ENCODE results near the gene DSC1.
A peak's percentile ranks its signal among the peaks of the same experiment; 100 is the strongest.

Gene DSC1

DNA sequence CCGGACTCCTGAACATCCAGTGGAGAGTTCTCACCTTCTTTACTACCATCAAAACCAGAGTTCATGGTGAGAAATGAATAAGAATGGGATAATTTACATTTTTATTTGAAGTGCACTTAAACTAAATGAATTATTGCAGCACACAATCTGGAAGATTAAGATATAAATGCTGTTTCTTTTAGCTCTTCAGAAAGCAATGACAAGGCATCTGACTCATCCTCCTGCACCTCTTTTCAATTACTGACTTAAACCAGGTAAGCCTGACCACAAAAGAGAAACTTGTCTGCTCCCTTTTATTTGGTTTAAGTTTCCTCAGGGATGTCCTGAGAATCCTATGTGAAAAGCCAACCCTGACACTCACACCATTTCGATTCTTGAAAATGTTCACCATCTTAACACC, 59.7 kb downstream of the DSC1 start:
- ChIA-PET POLR2A (no interaction called here), CTCF (interaction anchor here (1.4 to 2.2 kb wide), 3 partner anchors 10 to 57 kb away, joined by 3 to 7 read pairs (median 4); no protein-coding TSS in a partner anchor)
- TF ChIP-seq CTCF (IDR thresholded peaks at IDR 0.05; ENCODE audit: control extremely low read depth, extremely low read depth, low read depth, missing control alignments), result no peak
- DNase-seq (ENCODE audit: extremely low spot score), result no peak

DNA sequence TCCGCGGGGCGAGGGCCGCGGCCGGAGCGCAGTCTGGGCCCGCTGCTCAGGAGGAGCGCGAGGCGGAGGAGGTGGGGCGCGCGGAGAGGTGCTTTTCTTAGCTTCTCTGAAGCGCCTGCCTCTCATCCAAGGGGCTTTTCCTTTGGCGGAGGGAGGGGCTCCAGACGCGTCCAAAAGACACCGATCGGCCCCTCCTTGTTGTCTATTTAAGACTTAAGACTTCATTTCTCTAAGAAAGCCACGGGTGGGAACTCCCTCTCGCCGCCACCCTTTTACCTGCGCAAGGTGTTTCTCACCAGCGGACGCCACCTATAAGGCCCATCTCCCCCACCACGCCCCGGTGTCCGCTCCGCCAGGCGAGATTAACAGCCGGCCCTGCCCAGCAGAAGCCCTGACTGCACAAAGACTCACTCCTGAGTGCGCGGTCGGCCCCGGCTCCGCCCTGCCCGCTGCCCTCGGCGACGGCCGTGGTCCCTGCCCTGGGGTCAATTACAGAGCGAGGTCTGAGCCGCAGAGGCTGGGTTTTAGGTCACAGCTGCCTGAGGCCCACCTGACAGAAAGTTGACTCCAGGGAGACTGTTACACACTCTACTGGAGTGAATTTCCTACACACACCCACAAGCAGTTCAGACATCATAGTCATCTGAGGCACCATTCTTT, 60.5 kb downstream of the DSC1 start, which contains the start of gene DSC2:
TSS of gene DSC2 (minus strand) at position 397 of the 660 bp plus-strand sequence. CDS start 450 bp downstream, outside the sequence.
- DNase-seq (ENCODE audit: extremely low spot score), result peak; percentile 13
- TF ChIP-seq CTCF (IDR thresholded peaks at IDR 0.05; ENCODE audit: control extremely low read depth, extremely low read depth, low read depth, missing control alignments), result no peak
- CTCF ChIA-PET, result interaction anchor here (1.4 kb wide), 2 partner anchors 25 to 58 kb away, joined by 3 to 4 read pairs; no protein-coding TSS in a partner anchor
- POLR2A ChIA-PET, result interaction anchor here (0.6 kb wide), 1 partner anchor 120 kb away, joined by 7 read pairs; no protein-coding TSS in a partner anchor

DNA sequence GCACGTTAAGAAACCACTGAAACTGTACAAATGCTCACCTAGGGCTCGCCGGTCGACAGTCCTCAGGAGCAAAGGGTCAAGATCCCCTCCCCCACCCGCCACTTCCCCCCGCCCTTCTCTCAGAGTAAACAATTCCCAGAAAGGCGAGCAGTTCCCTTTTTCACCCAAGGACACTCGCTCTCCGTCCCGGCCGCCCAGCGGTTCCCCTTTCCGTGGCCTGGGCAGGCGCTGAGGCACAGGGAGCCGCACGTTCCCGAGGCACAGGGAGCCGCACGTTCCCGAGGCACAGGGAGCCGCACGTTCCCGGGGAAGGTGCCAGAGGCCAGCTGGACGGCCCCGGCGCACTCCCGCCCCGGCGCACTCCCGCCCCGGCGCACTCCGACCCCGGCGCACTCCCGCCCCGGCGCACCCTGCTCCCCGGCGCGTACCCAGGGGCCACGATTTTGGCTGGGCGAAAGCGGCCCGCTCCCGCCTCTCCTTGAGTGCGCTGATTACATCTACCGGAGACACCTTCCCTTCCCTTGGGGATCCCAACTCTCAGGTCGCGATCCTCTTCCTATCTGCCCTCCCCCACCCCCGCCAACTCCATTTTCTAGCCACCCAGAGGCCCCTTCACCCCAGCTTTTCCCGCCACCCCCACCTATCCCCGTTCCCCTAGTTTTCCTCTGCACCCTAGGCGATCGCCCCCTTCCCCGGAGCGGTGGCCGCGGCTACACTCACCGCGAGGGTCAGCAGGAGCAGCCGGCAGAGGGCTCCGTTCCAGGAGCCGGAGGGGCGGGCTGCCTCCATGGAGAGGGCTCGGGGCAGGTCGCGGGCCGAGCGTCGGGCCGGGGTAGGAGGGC, 61.3 kb downstream of the DSC1 start:
- DNase-seq (ENCODE audit: extremely low spot score), result peak; percentile 52
- ChIA-PET CTCF (interaction anchor here (0.8 to 1.4 kb wide), 3 partner anchors 13 to 58 kb away, joined by 3 to 4 read pairs (median 3); no protein-coding TSS in a partner anchor), POLR2A (interaction anchor here (0.6 kb wide), 1 partner anchor 121 kb away, joined by 7 read pairs; no protein-coding TSS in a partner anchor)
- TF ChIP-seq CTCF (IDR thresholded peaks at IDR 0.05; ENCODE audit: control extremely low read depth, extremely low read depth, low read depth, missing control alignments), result peak; percentile 31

- TF ChIP-seq CTCF (IDR thresholded peaks at IDR 0.05; ENCODE audit: control extremely low read depth, extremely low read depth, low read depth, missing control alignments), result no peak
- DNase-seq (ENCODE audit: extremely low spot score), result no peak
- CTCF ChIA-PET, result interaction anchor here (0.8 to 1.2 kb wide), 3 partner anchors 13 to 46 kb away, joined by 3 read pairs; no protein-coding TSS in a partner anchor
- POLR2A ChIA-PET, result no interaction called here
These were observed 62.0 kb downstream of the DSC1 start for GRCh38 chr18:31100436-31101182.

DNA sequence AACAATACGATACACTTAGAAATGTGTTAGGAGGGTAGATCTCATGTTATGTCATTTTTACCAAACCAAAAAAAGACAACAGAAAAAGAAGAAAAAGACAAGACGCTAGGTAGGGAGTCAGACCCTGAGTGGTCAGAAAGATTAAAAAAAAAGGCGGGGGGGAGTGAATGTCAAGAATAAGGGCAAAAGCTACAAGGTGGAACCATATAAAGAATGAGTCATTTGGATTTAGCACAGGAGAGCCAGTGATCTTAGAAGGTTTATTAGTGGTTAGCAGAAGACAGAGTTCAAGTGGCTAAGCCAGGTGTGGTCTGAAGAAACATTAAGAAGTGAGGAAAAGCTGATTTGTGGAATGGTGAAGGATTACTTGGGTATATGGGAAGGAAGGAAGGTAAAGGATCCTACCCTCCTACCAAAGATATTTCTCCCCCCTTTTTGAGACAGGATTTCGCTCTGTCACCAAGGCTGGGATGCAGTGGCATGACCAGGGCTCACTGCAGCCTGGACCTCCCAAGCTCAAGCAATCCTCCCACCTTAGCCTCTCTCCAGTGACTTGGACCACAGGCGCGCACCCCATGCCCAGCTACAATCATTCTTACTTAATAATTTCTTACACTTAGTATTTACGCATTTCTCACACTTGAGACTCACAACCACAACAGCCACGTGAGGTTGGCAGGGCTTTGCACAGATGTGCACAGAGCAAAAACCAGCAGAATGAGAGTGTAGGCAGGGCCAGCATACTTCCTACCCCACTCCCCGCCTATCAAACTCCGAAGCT, 63.0 kb downstream of the DSC1 start:
- POLR2A ChIA-PET, result no interaction called here
- TF ChIP-seq CTCF (IDR thresholded peaks at IDR 0.05; ENCODE audit: control extremely low read depth, extremely low read depth, low read depth, missing control alignments), result no peak
- CTCF ChIA-PET, result interaction anchor here (1.0 to 1.2 kb wide), 2 partner anchors 15 to 45 kb away, joined by 3 read pairs; no protein-coding TSS in a partner anchor
- no peak for DNase-seq (ENCODE audit: extremely low spot score)
